ENCODE measurements around the gene CNKSR1. TPM values are rescaled to one million over a fixed set of nuclear protein-coding genes. Genes with fewer than 3 reads are reported as not detected.
A peak's percentile ranks its signal among the peaks of the same experiment; 100 is the strongest.
"Not testable (repeated sequence)": the region's sequence is repeated elsewhere in the genome, so short reads cannot be mapped to it uniquely, and the experiment has no call there.

CNKSR1 gene
- total RNA-seq, 1 experiment from 2014 or later: 23.1 TPM

GRCh38 chr1:26218906-26219494, 41.7 kb downstream of the CNKSR1 start:
- no peak overlapping the region for H3K4me3 ChIP-seq (ENCODE audit: insufficient read depth, low read depth, low read length)
- H3K27me3 ChIP-seq (ENCODE audit: control insufficient read depth, insufficient read depth, low read length): no peaks in the 10 kb centered on the region; the same call in 1 of the 2 replicates
- no peaks in the 10 kb centered on the region for H3K36me3 ChIP-seq (replicated peaks; ENCODE audit: control insufficient read depth, insufficient read depth, low read length)
- DNase-seq: peak; percentile 28

- Histone ChIP-seq H3K27me3 (ENCODE audit: control insufficient read depth, insufficient read depth, low read length) (peaks cover 9% of the 10 kb centered on the region), H3K36me3 (replicated peaks; ENCODE audit: control insufficient read depth, insufficient read depth, low read length) (no peaks in the 10 kb centered on the region), H3K4me3 (ENCODE audit: insufficient read depth, low read depth, low read length) (no peak overlapping the region)
- peak; percentile 44 for DNase-seq
Measured at GRCh38 chr1:26220199-26220912, 43.1 kb downstream of the CNKSR1 start.

- Histone ChIP-seq H3K27me3 (ENCODE audit: control insufficient read depth, insufficient read depth, low read length) (peaks cover 14% of the 10 kb centered on the region), H3K4me3 (ENCODE audit: insufficient read depth, low read depth, low read length) (no peak overlapping the region), H3K36me3 (replicated peaks; ENCODE audit: control insufficient read depth, insufficient read depth, low read length) (no peaks in the 10 kb centered on the region)
- DNase-seq: no peak
Measured at GRCh38 chr1:26221094-26221493, 43.8 kb downstream of the CNKSR1 start.

- H3K27me3 ChIP-seq (ENCODE audit: control insufficient read depth, insufficient read depth, low read length): peaks cover 19% of the 10 kb centered on the region
- peak; percentile 51 for DNase-seq
- H3K4me3 ChIP-seq (ENCODE audit: insufficient read depth, low read depth, low read length): peak overlapping the region; percentile 70
- H3K36me3 ChIP-seq (replicated peaks; ENCODE audit: control insufficient read depth, insufficient read depth, low read length): no peaks in the 10 kb centered on the region
Measured at GRCh38 chr1:26224606-26225005, 47.3 kb downstream of the CNKSR1 start.

GRCh38 chr1:26225033-26225831, 47.9 kb downstream of the CNKSR1 start:
- H3K36me3 ChIP-seq (replicated peaks; ENCODE audit: control insufficient read depth, insufficient read depth, low read length): no peaks in the 10 kb centered on the region

GRCh38 chr1:26230682-26231081, 53.4 kb downstream of the CNKSR1 start:
- H3K36me3 ChIP-seq (replicated peaks; ENCODE audit: control insufficient read depth, insufficient read depth, low read length); H3K4me3 ChIP-seq (ENCODE audit: insufficient read depth, low read depth, low read length); H3K27me3 ChIP-seq (ENCODE audit: control insufficient read depth, insufficient read depth, low read length); DNase-seq: not testable (repeated sequence)

More at GRCh38 chr1:26225033-26225831, 47.9 kb downstream of the CNKSR1 start:
- peak; percentile 98 for DNase-seq
- peaks cover 19% of the 10 kb centered on the region for H3K27me3 ChIP-seq (ENCODE audit: control insufficient read depth, insufficient read depth, low read length)
- H3K4me3 ChIP-seq (ENCODE audit: insufficient read depth, low read depth, low read length): peak overlapping the region; percentile 70

GRCh38 chr1:26233903-26234643, 56.8 kb downstream of the CNKSR1 start, which contains the start of gene CEP85:
TSS of gene CEP85 (plus strand) at chr1:26234200. CDS start at chr1:26239784, 5,584 bp downstream.
- no peaks in the 10 kb centered on the region for H3K36me3 ChIP-seq (replicated peaks; ENCODE audit: control insufficient read depth, insufficient read depth, low read length)
- H3K27me3 ChIP-seq (ENCODE audit: control insufficient read depth, insufficient read depth, low read length): no peaks in the 10 kb centered on the region
- peak within 1 kb of the TSS; percentile 80 for H3K4me3 ChIP-seq (ENCODE audit: insufficient read depth, low read depth, low read length)
- peak; percentile 99 for DNase-seq

GRCh38 chr1:26234644-26235370, 57.5 kb downstream of the CNKSR1 start:
- Histone ChIP-seq H3K4me3 (ENCODE audit: insufficient read depth, low read depth, low read length) (peak overlapping the region; percentile 80), H3K36me3 (replicated peaks; ENCODE audit: control insufficient read depth, insufficient read depth, low read length) (no peaks in the 10 kb centered on the region), H3K27me3 (ENCODE audit: control insufficient read depth, insufficient read depth, low read length) (no peaks in the 10 kb centered on the region)
- peak; percentile 68 for DNase-seq

- Histone ChIP-seq H3K27me3 (ENCODE audit: control insufficient read depth, insufficient read depth, low read length) (no peaks in the 10 kb centered on the region), H3K36me3 (replicated peaks; ENCODE audit: control insufficient read depth, insufficient read depth, low read length) (no peaks in the 10 kb centered on the region; the same call in 1 of the 2 replicates), H3K4me3 (ENCODE audit: insufficient read depth, low read depth, low read length) (no peak overlapping the region)
- no peak for DNase-seq
Measured at GRCh38 chr1:26237230-26237966, 60.1 kb downstream of the CNKSR1 start.

Other genes with a start within 250 kb of the CNKSR1 start
- 11.1 and 13.0 TPM in 2 replicates for gene PAFAH2, start 179.4 kb upstream of the CNKSR1 start, total RNA-seq (2014; rRNA removed; shearing (Covaris generic))
- gene EXTL1, start 155.7 kb upstream of the CNKSR1 start, total RNA-seq (2014; rRNA removed; shearing (Covaris generic)): 0.38 and 1.1 TPM in 2 replicates
- gene SLC30A2, start 131.4 kb upstream of the CNKSR1 start, total RNA-seq (2014; rRNA removed; shearing (Covaris generic)): 0.17 TPM in 1 of 2 replicates, not detected in the other
- 0.07 and 0.11 TPM in 2 replicates for gene TRIM63, start 109.9 kb upstream of the CNKSR1 start, total RNA-seq (2014; rRNA removed; shearing (Covaris generic))
- 5.9 and 6.0 TPM in 2 replicates for gene PDIK1L, start 65.7 kb upstream of the CNKSR1 start, total RNA-seq (2014; rRNA removed; shearing (Covaris generic))
- 1.00 and 2.7 TPM in 2 replicates for gene FAM110D, start 18.4 kb upstream of the CNKSR1 start, total RNA-seq (2014; rRNA removed; shearing (Covaris generic))
- not detected in 2 replicates for gene C1orf232, start 8.5 kb upstream of the CNKSR1 start, total RNA-seq (2014; rRNA removed; shearing (Covaris generic))
- gene ZNF593, start 7.6 kb upstream of the CNKSR1 start, total RNA-seq (2014; rRNA removed; shearing (Covaris generic)): 32.8 and 59.0 TPM in 2 replicates
- 0.22 TPM in 1 of 2 replicates, not detected in the other for gene ZNF593OS, start 5.7 kb upstream of the CNKSR1 start, total RNA-seq (2014; rRNA removed; shearing (Covaris generic))
- 0.10 and 0.33 TPM in 2 replicates for gene CATSPER4, start 13.1 kb downstream of the CNKSR1 start, total RNA-seq (2014; rRNA removed; shearing (Covaris generic))
- gene CEP85, start 56.7 kb downstream of the CNKSR1 start, total RNA-seq (2014; rRNA removed; shearing (Covaris generic)): 60.1 and 69.7 TPM in 2 replicates
- gene SH3BGRL3, start 102.6 kb downstream of the CNKSR1 start, total RNA-seq (2014; rRNA removed; shearing (Covaris generic)): 40.8 and 56.7 TPM in 2 replicates
- gene UBXN11, start 129.1 kb downstream of the CNKSR1 start, total RNA-seq (2014; rRNA removed; shearing (Covaris generic)): 13.4 and 14.6 TPM in 2 replicates
- 5.1 and 8.3 TPM in 2 replicates for gene CD52, start 140.5 kb downstream of the CNKSR1 start, total RNA-seq (2014; rRNA removed; shearing (Covaris generic))
- gene CRYBG2, start 176.6 kb downstream of the CNKSR1 start, total RNA-seq (2014; rRNA removed; shearing (Covaris generic)): 7.9 and 8.7 TPM in 2 replicates
- gene ZNF683, start 195.3 kb downstream of the CNKSR1 start, total RNA-seq (2014; rRNA removed; shearing (Covaris generic)): not detected in 2 replicates
- 863 and 868 TPM in 2 replicates for gene LIN28A, start 233.3 kb downstream of the CNKSR1 start, total RNA-seq (2014; rRNA removed; shearing (Covaris generic))

Measured in H7 (cell line).